ENCODE measurements around the gene RRAD.

DNA sequence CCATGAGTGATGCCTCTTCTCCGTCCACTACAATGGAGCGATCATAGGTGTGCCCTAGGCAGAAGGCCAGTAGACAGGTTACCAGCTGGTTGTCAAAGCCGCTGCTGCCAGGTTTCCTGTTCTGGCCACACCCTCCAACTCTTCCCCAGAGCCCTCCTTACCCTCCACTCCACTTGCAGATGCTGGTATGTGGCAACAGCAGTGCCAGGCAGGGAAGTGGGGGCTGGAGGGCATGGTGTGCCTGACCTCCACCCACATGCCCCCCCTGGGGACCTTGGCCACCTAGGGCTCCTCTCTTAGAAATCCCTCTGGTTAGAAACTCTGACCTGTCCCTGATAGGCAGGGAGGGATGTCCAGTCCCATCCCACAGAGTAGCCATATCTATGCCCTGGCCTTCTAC, 1.5 kb downstream of the RRAD start:
- no peak for TF ChIP-seq POLR2A (IDR thresholded peaks at IDR 0.05)
- TF ChIP-seq, protein P1, sequence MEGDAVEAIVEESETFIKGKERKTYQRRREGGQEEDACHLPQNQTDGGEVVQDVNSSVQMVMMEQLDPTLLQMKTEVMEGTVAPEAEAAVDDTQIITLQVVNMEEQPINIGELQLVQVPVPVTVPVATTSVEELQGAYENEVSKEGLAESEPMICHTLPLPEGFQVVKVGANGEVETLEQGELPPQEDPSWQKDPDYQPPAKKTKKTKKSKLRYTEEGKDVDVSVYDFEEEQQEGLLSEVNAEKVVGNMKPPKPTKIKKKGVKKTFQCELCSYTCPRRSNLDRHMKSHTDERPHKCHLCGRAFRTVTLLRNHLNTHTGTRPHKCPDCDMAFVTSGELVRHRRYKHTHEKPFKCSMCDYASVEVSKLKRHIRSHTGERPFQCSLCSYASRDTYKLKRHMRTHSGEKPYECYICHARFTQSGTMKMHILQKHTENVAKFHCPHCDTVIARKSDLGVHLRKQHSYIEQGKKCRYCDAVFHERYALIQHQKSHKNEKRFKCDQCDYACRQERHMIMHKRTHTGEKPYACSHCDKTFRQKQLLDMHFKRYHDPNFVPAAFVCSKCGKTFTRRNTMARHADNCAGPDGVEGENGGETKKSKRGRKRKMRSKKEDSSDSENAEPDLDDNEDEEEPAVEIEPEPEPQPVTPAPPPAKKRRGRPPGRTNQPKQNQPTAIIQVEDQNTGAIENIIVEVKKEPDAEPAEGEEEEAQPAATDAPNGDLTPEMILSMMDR (IDR thresholded peaks at IDR 0.05): no peak

Measured in body of pancreas (tissue), 4 donors.